H1 (cell line): Measurements from ENCODE around the gene SCAP. TPM values are rescaled to one million over a fixed set of nuclear protein-coding genes. Genes with fewer than 3 reads are reported as not detected.

ENCODE experiments used
- FOSL1 ChIP-seq: IDR thresholded peaks from 2 replicates; pipeline ENCODE4 v1.6.1; 2011; ENCODE audit warnings: mild to moderate bottlenecking, low read depth, low read length, moderate library complexity; ENCODE audit not compliant: insufficient read depth
- SIX5 ChIP-seq: IDR thresholded peaks from 2 replicates; pipeline ENCODE4 v1.6.1; 2011; ENCODE audit warnings: mild to moderate bottlenecking, low read depth, low read length
- TAF7 ChIP-seq: optimal IDR thresholded peaks from 2 replicates; pipeline ENCODE3; 2011; ENCODE audit warnings: low read depth, mild to moderate bottlenecking, inconsistent platforms, low read length, moderate library complexity, borderline replicate concordance
- TBP ChIP-seq: IDR thresholded peaks from 2 replicates; pipeline ENCODE4 v1.6.1; 2011; ENCODE audit warnings: low read depth, low read length, improper control_type of control experiment
- TEAD4 ChIP-seq: IDR thresholded peaks from 2 replicates; pipeline ENCODE4 v1.6.1; 2012; ENCODE audit warnings: low read depth, low read length, inconsistent platforms, mixed read lengths
- polyA plus RNA-seq, 7 experiments: library from polyadenylated mRNA; depleted of rRNA in 3 of 7; stranded (reverse) in 5 of 7; unstranded in 2 of 7; fragments of >200 nt in 5 of 7; fragments of 200-250 nt in 2 of 7; gene quantifications; 1 replicate in 5 of 7; 2 replicates in 1 of 7; 4 replicates in 1 of 7; pipeline versions ENCODE4 v1.2.1 to v1.2.3, GENCODE V29; 2011 to 2013; ENCODE audit warnings: missing spikeins in 2 of 7, mixed read lengths in 2 of 7
- total RNA-seq: library from RNA; stranded (reverse); fragmentation: NEBNext Ultra II Directional; extraction: Animal tissue kit (Norgen Biotek cat#: 25700); gene quantifications from 2 replicates; pipeline ENCODE4 v1.2.1, GENCODE V29; 2021
- TF ChIP-seq, protein P1 (sequence below): fragments of 300-600 bp; sonication (generic); IDR thresholded peaks from 2 replicates; pipeline ENCODE4 v1.7.1; 2012; ENCODE audit warnings: low read length, moderate library complexity, mild to moderate bottlenecking, inconsistent platforms; ENCODE audit not compliant: insufficient replicate concordance

SCAP gene
- total and polyA plus RNA-seq, 2 of the 8 experiments (the other 6 are each of a cell fraction or from before 2014, with no cell fraction given), result 74.0 to 114 TPM

DNA sequence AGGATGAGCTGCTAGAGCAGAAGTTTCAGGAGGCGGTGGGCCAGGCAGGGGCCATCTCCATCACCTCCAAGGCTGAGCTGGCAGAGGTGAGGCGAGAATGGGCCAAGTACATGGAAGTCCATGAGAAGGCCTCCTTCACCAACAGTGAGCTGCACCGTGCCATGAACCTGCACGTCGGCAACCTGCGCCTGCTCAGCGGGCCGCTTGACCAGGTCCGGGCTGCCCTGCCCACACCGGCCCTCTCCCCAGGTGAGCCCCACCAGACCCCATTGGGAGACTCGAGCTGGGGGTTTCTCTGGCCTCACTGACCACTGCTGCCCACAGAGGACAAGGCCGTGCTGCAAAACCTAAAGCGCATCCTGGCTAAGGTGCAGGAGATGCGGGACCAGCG lies 66.9 kb downstream of the SCAP start (continued):
- TF ChIP-seq TAF7 (no peak), TEAD4 (no peak), FOSL1 (no peak), TBP (no peak), SIX5 (no peak)
- TF ChIP-seq, protein P1, sequence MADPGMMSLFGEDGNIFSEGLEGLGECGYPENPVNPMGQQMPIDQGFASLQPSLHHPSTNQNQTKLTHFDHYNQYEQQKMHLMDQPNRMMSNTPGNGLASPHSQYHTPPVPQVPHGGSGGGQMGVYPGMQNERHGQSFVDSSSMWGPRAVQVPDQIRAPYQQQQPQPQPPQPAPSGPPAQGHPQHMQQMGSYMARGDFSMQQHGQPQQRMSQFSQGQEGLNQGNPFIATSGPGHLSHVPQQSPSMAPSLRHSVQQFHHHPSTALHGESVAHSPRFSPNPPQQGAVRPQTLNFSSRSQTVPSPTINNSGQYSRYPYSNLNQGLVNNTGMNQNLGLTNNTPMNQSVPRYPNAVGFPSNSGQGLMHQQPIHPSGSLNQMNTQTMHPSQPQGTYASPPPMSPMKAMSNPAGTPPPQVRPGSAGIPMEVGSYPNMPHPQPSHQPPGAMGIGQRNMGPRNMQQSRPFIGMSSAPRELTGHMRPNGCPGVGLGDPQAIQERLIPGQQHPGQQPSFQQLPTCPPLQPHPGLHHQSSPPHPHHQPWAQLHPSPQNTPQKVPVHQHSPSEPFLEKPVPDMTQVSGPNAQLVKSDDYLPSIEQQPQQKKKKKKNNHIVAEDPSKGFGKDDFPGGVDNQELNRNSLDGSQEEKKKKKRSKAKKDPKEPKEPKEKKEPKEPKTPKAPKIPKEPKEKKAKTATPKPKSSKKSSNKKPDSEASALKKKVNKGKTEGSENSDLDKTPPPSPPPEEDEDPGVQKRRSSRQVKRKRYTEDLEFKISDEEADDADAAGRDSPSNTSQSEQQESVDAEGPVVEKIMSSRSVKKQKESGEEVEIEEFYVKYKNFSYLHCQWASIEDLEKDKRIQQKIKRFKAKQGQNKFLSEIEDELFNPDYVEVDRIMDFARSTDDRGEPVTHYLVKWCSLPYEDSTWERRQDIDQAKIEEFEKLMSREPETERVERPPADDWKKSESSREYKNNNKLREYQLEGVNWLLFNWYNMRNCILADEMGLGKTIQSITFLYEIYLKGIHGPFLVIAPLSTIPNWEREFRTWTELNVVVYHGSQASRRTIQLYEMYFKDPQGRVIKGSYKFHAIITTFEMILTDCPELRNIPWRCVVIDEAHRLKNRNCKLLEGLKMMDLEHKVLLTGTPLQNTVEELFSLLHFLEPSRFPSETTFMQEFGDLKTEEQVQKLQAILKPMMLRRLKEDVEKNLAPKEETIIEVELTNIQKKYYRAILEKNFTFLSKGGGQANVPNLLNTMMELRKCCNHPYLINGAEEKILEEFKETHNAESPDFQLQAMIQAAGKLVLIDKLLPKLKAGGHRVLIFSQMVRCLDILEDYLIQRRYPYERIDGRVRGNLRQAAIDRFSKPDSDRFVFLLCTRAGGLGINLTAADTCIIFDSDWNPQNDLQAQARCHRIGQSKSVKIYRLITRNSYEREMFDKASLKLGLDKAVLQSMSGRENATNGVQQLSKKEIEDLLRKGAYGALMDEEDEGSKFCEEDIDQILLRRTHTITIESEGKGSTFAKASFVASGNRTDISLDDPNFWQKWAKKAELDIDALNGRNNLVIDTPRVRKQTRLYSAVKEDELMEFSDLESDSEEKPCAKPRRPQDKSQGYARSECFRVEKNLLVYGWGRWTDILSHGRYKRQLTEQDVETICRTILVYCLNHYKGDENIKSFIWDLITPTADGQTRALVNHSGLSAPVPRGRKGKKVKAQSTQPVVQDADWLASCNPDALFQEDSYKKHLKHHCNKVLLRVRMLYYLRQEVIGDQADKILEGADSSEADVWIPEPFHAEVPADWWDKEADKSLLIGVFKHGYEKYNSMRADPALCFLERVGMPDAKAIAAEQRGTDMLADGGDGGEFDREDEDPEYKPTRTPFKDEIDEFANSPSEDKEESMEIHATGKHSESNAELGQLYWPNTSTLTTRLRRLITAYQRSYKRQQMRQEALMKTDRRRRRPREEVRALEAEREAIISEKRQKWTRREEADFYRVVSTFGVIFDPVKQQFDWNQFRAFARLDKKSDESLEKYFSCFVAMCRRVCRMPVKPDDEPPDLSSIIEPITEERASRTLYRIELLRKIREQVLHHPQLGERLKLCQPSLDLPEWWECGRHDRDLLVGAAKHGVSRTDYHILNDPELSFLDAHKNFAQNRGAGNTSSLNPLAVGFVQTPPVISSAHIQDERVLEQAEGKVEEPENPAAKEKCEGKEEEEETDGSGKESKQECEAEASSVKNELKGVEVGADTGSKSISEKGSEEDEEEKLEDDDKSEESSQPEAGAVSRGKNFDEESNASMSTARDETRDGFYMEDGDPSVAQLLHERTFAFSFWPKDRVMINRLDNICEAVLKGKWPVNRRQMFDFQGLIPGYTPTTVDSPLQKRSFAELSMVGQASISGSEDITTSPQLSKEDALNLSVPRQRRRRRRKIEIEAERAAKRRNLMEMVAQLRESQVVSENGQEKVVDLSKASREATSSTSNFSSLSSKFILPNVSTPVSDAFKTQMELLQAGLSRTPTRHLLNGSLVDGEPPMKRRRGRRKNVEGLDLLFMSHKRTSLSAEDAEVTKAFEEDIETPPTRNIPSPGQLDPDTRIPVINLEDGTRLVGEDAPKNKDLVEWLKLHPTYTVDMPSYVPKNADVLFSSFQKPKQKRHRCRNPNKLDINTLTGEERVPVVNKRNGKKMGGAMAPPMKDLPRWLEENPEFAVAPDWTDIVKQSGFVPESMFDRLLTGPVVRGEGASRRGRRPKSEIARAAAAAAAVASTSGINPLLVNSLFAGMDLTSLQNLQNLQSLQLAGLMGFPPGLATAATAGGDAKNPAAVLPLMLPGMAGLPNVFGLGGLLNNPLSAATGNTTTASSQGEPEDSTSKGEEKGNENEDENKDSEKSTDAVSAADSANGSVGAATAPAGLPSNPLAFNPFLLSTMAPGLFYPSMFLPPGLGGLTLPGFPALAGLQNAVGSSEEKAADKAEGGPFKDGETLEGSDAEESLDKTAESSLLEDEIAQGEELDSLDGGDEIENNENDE, result no peak
